K562 (cell line): ENCODE results near the gene YJU2.

Experiments
- BACH1 ChIP-seq: fragments of 200-800 bp; sonication (Bioruptor generic); IDR thresholded peaks from 2 replicates; pipeline ENCODE4 v1.6.1; 2016; ENCODE audit warnings: missing genetic modification characterization, missing compliant biosample characterization
- EZH2 ChIP-seq: IDR thresholded peaks from 2 replicates; pipeline ENCODE4 v1.6.1; 2012; ENCODE audit warnings: low read depth, mild to moderate bottlenecking, inconsistent platforms, low read length, borderline replicate concordance
- MTA1 ChIP-seq: fragments of 450-650 bp; IDR thresholded peaks from 2 replicates; pipeline ENCODE4 v1.6.1; 2017; ENCODE audit warnings: borderline replicate concordance
- NR2C2 ChIP-seq, 2 experiments: fragments of 200-800 bp in 1 of 2; sonication (Bioruptor generic) in 1 of 2; sonication (generic) in 1 of 2; formaldehyde crosslinking in 1 of 2; IDR thresholded peaks; 2 replicates each; pipeline versions ENCODE4 v1.6.1 to v1.8.0; 2016 to 2022; ENCODE audit warnings: mild to moderate bottlenecking in 1 of 2, missing compliant biosample characterization in 1 of 2, missing genetic modification characterization in 1 of 2, missing genetic modification reagents in 1 of 2
- ZBTB11 ChIP-seq, 3 experiments: fragments of 200-800 bp in 1 of 3; fragments of 250-450 bp in 1 of 3; fragments of 450-650 bp in 1 of 3; sonication (Bioruptor Pico) in 1 of 3; sonication (Bioruptor generic) in 1 of 3; formaldehyde crosslinking in 1 of 3; IDR thresholded peaks; 2 replicates each; pipeline versions ENCODE4 v1.6.1 to v1.8.0; 2016 to 2022; ENCODE audit warnings: mild to moderate bottlenecking in 2 of 3, missing genetic modification characterization in 2 of 3, missing compliant biosample characterization in 1 of 3, moderate library complexity in 1 of 3
- ZBTB43 ChIP-seq: sonication (generic); formaldehyde crosslinking; IDR thresholded peaks from 2 replicates; pipeline ENCODE4 v1.8.0; 2023; ENCODE audit warnings: mild to moderate bottlenecking, missing genetic modification reagents
- ZFP36 ChIP-seq: fragments of 150-350 bp; IDR thresholded peaks from 2 replicates; pipeline ENCODE4 v1.6.1; 2018; ENCODE audit warnings: low read length, low read depth; ENCODE audit not compliant: partially characterized antibody
- ZNF121 ChIP-seq: sonication (generic); formaldehyde crosslinking; conservative IDR thresholded peaks from 2 replicates; pipeline ENCODE4 v1.8.0; 2022; ENCODE audit warnings: missing genetic modification reagents
- ZNF263 ChIP-seq: sonication (generic); formaldehyde crosslinking; IDR thresholded peaks from 2 replicates; pipeline ENCODE4 v1.8.0; 2022; ENCODE audit warnings: mild to moderate bottlenecking, missing genetic modification reagents, borderline replicate concordance
- TF ChIP-seq, protein P1 (sequence below): fragments of 450-650 bp; IDR thresholded peaks from 2 replicates; pipeline ENCODE4 v1.6.1; 2018; ENCODE audit not compliant: partially characterized antibody
- TF ChIP-seq, protein P2 (sequence below), 3 experiments: IDR thresholded peaks in 2 of 3; conservative IDR thresholded peaks in 1 of 3; 2 replicates each; pipeline ENCODE4 v1.5.1; 2011 to 2012; ENCODE audit warnings: low read length in 3 of 3, mild to moderate bottlenecking in 3 of 3, control low read depth in 2 of 3, improper control_type of control experiment in 1 of 3, inconsistent platforms in 1 of 3, low read depth in 1 of 3, mixed read lengths in 1 of 3, moderate library complexity in 1 of 3; ENCODE audit not compliant: insufficient read depth in 2 of 3
- TF ChIP-seq, protein P3 (sequence below): fragments of 450-650 bp; IDR thresholded peaks from 2 replicates; pipeline ENCODE4 v1.6.1; 2016; ENCODE audit warnings: low read depth
- TF ChIP-seq, protein P4 (sequence below): fragments of 450-650 bp; formaldehyde crosslinking; IDR thresholded peaks from 2 replicates; pipeline ENCODE4 v1.4.0; 2020; ENCODE audit warnings: mild to moderate bottlenecking, moderate library complexity

- TF ChIP-seq MTA1 (no peak), ZNF263 (CRISPR knock-in tag) (no peak), EZH2 (no peak), ZBTB43 (CRISPR knock-in tag) (no peak), BACH1 (tag) (no peak), NR2C2 (CRISPR knock-in tag; IDR thresholded peaks at IDR 0.05) (no peak), NR2C2 (tag; IDR thresholded peaks at IDR 0.05) (no peak), ZBTB11 (CRISPR knock-in tag; IDR thresholded peaks at IDR 0.05) (no peak), ZFP36 (no peak), ZNF121 (no peak)
- TF ChIP-seq, protein P1, sequence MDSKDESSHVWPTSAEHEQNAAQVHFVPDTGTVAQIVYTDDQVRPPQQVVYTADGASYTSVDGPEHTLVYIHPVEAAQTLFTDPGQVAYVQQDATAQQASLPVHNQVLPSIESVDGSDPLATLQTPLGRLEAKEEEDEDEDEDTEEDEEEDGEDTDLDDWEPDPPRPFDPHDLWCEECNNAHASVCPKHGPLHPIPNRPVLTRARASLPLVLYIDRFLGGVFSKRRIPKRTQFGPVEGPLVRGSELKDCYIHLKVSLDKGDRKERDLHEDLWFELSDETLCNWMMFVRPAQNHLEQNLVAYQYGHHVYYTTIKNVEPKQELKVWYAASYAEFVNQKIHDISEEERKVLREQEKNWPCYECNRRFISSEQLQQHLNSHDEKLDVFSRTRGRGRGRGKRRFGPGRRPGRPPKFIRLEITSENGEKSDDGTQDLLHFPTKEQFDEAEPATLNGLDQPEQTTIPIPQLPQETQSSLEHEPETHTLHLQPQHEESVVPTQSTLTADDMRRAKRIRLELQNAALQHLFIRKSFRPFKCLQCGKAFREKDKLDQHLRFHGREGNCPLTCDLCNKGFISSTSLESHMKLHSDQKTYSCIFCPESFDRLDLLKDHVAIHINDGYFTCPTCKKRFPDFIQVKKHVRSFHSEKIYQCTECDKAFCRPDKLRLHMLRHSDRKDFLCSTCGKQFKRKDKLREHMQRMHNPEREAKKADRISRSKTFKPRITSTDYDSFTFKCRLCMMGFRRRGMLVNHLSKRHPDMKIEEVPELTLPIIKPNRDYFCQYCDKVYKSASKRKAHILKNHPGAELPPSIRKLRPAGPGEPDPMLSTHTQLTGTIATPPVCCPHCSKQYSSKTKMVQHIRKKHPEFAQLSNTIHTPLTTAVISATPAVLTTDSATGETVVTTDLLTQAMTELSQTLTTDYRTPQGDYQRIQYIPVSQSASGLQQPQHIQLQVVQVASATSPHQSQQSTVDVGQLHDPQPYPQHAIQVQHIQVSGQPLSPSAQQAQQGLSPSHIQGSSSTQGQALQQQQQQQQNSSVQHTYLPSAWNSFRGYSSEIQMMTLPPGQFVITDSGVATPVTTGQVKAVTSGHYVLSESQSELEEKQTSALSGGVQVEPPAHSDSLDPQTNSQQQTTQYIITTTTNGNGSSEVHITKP, result no peak
- TF ChIP-seq, protein P2, sequence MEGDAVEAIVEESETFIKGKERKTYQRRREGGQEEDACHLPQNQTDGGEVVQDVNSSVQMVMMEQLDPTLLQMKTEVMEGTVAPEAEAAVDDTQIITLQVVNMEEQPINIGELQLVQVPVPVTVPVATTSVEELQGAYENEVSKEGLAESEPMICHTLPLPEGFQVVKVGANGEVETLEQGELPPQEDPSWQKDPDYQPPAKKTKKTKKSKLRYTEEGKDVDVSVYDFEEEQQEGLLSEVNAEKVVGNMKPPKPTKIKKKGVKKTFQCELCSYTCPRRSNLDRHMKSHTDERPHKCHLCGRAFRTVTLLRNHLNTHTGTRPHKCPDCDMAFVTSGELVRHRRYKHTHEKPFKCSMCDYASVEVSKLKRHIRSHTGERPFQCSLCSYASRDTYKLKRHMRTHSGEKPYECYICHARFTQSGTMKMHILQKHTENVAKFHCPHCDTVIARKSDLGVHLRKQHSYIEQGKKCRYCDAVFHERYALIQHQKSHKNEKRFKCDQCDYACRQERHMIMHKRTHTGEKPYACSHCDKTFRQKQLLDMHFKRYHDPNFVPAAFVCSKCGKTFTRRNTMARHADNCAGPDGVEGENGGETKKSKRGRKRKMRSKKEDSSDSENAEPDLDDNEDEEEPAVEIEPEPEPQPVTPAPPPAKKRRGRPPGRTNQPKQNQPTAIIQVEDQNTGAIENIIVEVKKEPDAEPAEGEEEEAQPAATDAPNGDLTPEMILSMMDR (IDR thresholded peaks at IDR 0.05 in 2 of 3, conservative IDR thresholded peaks at IDR 0.05 in 1 of 3; ENCODE audit: insufficient read depth in 2 of 3, low read depth in 1 of 3, low read length in 3 of 3), result no peak
- TF ChIP-seq, protein P3, sequence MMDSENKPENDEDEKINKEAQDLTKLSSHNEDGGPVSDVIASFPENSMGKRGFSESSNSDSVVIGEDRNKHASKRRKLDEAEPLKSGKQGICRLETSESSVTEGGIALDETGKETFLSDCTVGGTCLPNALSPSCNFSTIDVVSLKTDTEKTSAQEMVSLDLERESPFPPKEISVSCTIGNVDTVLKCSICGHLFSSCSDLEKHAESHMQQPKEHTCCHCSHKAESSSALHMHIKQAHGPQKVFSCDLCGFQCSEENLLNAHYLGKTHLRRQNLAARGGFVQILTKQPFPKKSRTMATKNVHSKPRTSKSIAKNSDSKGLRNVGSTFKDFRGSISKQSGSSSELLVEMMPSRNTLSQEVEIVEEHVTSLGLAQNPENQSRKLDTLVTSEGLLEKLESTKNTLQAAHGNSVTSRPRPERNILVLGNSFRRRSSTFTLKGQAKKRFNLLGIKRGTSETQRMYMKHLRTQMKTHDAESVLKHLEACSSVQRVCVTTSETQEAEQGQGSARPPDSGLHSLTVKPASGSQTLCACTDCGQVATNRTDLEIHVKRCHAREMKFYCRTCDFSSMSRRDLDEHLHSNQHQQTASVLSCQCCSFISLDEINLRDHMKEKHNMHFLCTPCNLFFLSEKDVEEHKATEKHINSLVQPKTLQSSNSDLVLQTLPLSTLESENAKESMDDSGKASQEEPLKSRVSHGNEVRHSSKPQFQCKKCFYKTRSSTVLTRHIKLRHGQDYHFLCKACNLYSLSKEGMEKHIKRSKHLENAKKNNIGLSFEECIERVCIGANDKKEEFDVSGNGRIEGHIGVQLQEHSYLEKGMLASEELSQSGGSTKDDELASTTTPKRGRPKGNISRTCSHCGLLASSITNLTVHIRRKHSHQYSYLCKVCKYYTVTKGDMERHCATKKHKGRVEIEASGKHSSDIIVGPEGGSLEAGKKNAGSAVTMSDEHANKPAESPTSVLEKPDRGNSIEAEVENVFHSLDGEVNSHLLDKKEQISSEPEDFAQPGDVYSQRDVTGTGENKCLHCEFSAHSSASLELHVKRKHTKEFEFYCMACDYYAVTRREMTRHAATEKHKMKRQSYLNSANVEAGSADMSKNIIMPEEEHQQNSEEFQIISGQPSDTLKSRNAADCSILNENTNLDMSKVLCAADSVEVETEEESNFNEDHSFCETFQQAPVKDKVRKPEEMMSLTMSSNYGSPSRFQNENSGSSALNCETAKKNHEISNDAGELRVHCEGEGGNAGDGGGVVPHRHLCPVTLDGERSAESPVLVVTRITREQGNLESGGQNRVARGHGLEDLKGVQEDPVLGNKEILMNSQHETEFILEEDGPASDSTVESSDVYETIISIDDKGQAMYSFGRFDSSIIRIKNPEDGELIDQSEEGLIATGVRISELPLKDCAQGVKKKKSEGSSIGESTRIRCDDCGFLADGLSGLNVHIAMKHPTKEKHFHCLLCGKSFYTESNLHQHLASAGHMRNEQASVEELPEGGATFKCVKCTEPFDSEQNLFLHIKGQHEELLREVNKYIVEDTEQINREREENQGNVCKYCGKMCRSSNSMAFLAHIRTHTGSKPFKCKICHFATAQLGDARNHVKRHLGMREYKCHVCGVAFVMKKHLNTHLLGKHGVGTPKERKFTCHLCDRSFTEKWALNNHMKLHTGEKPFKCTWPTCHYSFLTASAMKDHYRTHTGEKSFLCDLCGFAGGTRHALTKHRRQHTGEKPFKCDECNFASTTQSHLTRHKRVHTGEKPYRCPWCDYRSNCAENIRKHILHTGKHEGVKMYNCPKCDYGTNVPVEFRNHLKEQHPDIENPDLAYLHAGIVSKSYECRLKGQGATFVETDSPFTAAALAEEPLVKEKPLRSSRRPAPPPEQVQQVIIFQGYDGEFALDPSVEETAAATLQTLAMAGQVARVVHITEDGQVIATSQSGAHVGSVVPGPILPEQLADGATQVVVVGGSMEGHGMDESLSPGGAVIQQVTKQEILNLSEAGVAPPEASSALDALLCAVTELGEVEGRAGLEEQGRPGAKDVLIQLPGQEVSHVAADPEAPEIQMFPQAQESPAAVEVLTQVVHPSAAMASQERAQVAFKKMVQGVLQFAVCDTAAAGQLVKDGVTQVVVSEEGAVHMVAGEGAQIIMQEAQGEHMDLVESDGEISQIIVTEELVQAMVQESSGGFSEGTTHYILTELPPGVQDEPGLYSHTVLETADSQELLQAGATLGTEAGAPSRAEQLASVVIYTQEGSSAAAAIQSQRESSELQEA, result no peak
- TF ChIP-seq, protein P4, sequence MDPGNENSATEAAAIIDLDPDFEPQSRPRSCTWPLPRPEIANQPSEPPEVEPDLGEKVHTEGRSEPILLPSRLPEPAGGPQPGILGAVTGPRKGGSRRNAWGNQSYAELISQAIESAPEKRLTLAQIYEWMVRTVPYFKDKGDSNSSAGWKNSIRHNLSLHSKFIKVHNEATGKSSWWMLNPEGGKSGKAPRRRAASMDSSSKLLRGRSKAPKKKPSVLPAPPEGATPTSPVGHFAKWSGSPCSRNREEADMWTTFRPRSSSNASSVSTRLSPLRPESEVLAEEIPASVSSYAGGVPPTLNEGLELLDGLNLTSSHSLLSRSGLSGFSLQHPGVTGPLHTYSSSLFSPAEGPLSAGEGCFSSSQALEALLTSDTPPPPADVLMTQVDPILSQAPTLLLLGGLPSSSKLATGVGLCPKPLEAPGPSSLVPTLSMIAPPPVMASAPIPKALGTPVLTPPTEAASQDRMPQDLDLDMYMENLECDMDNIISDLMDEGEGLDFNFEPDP (CRISPR knock-in tag), result no peak
Measured at GRCh38 chr19:4228765-4229178, 18.1 kb upstream of the YJU2 start.
